Measurements from ENCODE around the gene NUDC.
"Not testable (repeated sequence)": the region's sequence is repeated elsewhere in the genome, so short reads cannot be mapped to it uniquely, and the experiment has no call there.

Gene NUDC

DNA sequence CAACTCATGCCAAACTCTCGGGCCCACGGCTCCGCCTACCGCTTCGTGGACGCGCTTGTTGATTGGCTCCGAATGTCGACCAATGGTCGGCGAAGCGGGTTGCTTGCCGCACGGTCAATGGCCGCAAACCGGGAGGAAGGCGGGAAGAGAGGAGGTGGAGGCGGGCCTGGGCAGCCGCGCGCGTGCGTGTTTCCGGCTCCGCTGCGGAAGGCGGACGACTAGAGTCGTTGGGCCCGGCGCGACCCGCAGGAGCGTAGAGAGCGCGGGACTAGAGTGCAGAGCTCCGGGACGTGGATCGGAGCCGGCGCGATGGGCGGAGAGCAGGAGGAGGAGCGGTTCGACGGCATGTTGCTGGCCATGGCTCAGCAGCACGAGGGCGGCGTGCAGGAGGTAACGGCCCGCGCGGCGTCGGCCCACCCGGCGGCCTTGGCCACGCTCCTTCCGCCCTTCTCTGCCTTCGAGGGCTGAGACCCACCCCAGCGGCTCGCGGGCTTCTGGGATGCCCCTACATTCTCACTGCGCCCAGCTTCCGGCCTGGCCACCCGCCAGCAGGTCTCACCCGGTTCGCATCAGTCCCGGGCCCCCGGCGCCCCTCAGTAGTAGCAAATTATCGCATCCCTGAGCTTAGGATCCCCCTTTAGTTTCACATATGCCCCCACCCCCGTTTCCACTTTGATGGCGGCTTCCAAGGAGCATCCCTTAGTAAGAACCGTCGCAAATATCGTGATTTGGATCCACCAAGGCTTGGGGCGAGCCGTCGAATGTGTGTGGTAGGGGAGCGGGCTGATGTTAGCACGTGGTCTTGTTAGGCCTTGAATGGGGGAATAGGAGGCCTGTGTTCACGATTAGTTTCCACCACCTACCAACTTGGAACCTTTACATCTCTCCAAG is at the start of gene NUDC:
Gene NUDC, plus strand, starts transcription at position 204 of the 891 bp plus-strand sequence. Its CDS starts 106 bp downstream, at position 310.
- DNase-seq (ENCODE audit: low read depth in 1 of 2, low spot score in 1 of 2): peak; percentile 86 to 90

DNA sequence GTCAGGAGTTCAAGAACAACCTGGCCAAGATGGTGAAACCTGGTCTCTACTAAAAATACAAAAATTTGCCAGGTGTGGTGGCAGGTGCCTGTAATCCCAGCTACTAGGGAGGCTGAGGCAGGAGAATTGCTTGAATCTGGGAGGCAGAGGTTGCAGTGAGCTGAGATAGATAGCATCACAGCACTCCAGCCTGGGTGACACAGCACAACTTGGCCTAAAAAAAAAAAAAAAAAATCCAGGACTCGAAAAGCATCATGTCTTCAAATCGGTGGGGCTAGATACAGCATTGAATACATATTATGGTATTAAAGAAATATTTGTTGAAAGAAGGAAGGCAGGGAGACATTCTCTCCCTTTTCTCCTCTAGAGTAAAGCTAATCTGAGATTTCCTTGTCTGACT is 48.4 kb upstream of the NUDC start:
- not testable (repeated sequence) for DNase-seq (ENCODE audit: low read depth in 1 of 2, low spot score in 1 of 2)

DNA sequence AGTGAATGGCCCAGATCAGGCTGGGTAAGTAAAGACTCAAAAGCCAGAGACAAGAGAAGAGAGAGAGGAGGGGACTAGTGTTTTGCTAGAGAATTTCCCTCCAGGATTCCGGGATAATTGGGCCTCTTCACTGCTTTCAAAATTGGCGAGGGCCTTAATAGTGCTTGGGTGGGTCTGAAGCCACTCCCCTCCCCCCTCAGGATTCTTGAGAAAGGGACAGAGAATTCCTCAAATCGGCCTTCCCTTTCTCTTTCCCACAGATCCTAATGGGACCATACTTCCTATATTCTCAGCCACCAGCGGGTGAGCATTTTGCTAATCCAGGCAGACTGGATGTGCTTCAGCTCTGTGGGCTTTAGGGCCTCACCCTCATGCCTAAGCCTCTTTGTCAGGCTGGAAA is 46.6 kb upstream of the NUDC start:
- DNase-seq (ENCODE audit: low read depth in 1 of 2, low spot score in 1 of 2): no peak

GRCh38 chr1:26877326-26877725 is 44.2 kb upstream of the NUDC start:
- DNase-seq (ENCODE audit: low read depth in 1 of 2, low spot score in 1 of 2): no peak

- no peak for DNase-seq (ENCODE audit: low read depth in 1 of 2, low spot score in 1 of 2)
These were observed 41.8 kb upstream of the NUDC start for GRCh38 chr1:26879793-26880192.

DNA sequence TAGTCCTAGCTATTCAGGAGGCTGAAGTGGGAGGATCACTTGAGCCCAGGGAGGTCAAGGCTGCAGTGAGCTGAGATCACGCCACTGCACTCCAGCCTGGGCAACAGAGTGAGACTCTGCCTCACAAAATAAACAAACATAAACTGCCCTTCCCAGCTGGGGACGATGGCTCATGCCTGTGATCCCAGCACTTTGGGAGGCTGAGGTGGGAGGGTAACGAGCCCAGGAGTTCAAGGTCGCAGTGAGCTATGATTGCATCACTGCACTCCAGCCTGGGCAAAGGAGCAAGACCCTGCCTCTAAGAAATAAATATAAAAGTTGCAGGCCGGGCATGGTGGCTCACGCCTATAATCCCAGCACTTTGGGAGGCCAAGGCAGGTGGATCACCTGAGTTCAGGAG is 39.9 kb upstream of the NUDC start:
- not testable (repeated sequence) for DNase-seq (ENCODE audit: low read depth in 1 of 2, low spot score in 1 of 2)

- no peak for DNase-seq (ENCODE audit: low read depth in 1 of 2, low spot score in 1 of 2)
These were observed 38.7 kb upstream of the NUDC start for GRCh38 chr1:26882696-26883463.

GRCh38 chr1:26887125-26887524 is 34.4 kb upstream of the NUDC start:
- DNase-seq (ENCODE audit: low read depth in 1 of 2, low spot score in 1 of 2): no peak

DNA sequence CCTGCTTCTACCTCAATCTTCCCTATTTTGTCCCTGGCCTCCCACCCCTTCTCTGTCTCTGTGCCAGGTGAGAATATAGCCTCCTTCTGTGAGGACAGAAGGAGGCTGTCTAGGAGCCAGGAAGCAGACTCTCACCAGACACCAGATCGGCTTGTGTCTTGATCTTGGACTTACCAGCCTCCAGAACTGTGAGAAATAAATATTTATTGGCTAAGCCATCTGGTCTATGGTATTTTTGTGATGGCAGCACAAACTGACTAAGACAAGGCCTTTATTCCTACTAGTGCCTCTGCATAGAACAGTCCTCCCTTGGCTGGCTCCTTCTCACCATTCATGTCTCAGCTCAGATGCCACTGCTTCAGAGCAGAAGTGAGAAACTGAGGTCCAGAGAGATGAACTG is 33.3 kb upstream of the NUDC start:
- no peak for DNase-seq (ENCODE audit: low read depth in 1 of 2, low spot score in 1 of 2)

DNA sequence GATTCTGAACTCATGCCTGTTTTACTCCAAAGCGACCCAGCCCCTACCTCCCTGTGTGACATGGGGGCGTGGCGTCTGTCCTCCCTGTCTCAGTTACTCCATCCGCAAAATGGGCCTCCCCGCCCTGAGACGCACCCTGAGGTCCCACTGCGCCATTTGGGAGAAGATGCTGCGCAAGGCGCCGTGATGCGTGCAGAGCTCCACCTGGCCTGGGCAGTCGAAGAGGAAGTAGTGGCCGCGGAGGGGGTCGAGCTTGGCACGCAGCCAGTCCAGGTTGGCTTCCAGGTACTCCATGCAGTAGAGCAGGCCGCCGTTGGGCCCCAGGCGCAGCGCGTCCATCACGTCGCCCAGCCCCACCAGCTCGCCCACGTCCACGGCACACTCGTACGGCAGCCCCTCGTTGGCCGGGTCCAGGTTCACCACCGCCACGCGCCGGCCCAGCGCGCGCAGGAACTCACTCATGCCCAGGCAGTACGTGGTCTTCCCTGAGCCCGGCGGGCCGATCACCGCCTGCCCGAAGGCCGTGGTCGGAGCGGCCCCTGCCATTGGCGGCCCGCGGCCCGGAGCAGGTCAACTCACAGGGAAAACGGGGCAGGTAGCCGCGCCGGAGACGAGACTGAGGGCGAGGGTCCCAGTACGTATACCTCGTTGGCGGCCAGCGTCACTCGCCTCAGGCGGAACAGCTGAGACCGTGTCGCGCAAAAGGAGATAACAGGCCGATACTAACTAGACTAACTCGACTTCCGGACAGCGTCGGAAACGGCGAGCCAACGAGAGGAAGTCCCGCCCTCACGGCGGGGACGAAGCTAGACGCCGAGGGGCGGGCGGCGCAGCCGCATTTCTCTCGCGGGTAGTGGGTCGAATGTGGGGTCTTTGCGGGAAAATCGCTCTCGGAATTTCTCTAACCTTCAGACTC is 31.7 kb upstream of the NUDC start, which contains the start of gene GPN2:
Gene GPN2, minus strand, starts transcription at position 733 of the 916 bp plus-strand sequence. Its CDS starts 187 bp downstream, at position 546.
- peak; percentile 51 to 66 for DNase-seq (ENCODE audit: low read depth in 1 of 2, low spot score in 1 of 2)

DNA sequence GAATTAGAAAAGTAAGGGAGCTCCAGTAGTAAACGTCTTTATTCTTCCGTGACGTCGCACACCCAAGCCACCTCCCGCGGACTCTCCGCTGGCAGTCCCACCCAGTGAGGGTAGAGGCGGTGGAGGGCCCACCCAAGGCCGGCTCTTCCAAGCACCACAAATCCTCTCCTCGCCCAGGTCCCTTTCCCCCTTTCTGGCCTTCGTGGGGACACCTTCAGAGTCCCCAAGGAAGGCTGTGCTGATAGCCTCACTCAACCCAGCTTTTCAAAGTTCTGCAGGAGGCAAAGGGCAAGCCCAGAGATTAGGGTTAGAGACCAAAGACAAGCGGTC is 31.1 kb upstream of the NUDC start:
- no peak for DNase-seq (ENCODE audit: low read depth in 1 of 2, low spot score in 1 of 2)

- DNase-seq (ENCODE audit: low read depth in 1 of 2, low spot score in 1 of 2): no peak
These were observed 27.3 kb upstream of the NUDC start for GRCh38 chr1:26894263-26894662.

- DNase-seq (ENCODE audit: low read depth in 1 of 2, low spot score in 1 of 2): no peak
These were observed 24.2 kb upstream of the NUDC start for GRCh38 chr1:26897351-26897750.

- DNase-seq (ENCODE audit: low read depth in 1 of 2, low spot score in 1 of 2): peak; percentile 69 to 72
These were observed 21.3 kb upstream of the NUDC start, which contains the start of gene GPATCH3 for GRCh38 chr1:26900001-26900814. TSS of gene GPATCH3 (minus strand) at chr1:26900467. CDS start at chr1:26900442, 25 bp downstream.

GRCh38 chr1:26900815-26901511 is 20.6 kb upstream of the NUDC start:
- no peak for DNase-seq (ENCODE audit: low read depth in 1 of 2, low spot score in 1 of 2)

DNA sequence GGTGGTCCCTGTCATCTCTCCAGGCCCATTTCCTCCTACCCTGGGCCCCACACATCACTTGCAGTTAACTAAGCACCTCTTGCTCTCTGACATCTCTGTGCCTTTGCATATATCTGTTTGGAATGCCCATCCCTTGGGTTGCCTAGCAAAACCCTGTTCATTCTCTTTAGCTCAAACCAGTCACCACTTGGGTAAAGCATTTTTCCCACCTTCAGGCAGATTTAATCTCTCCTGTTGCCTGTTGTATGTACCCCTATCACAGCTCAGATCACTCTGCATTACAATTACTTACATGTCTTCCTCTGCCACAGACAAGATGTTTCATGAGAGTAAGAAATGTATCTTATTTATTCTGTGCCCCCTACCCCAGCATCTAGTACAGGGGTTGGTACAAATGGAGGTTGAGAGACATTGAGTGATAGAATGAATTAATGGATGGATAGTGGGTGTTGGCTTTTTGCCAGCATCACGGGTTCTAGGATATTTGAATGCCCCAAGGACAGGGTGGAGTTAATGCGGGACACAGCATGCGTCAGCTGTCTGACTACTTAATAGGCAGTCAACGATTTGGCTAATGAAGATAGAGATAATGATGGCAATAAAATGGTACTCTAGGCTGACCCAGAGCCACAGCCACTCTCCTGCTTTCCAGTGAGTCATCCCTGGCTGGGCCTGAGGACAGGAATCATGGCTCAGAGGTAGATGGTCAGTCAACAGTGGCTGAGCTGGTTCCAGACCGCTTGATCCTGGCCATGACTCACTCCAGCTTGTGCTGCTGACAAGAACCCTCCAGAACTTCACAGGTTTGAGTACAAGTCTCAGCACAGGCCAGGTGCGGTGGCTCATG is 14.2 kb upstream of the NUDC start:
- no peak for DNase-seq (ENCODE audit: low read depth in 1 of 2, low spot score in 1 of 2)

DNA sequence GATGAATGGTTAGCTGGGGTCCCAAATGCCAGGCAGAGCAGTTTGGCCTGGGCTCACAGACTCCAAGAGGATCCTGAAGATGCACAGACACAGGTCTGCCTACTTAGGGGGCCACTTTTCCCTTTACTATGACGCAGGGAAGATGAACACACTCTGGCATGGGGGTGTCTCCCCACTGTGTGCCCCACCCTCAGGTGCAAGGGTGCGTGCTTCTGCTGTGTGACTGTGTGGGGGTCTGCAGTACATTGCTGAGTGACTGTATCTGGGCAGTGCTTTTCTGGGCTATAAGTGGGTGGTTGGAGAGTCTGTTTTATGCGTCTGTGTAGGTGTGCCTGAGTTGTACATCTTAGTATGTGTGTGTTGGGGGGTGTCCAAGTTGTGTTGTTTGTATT is 11.6 kb upstream of the NUDC start:
- DNase-seq (ENCODE audit: low read depth in 1 of 2, low spot score in 1 of 2): no peak

GRCh38 chr1:26910343-26911160 is 11.0 kb upstream of the NUDC start:
- no peak for DNase-seq (ENCODE audit: low read depth in 1 of 2, low spot score in 1 of 2)

All from stimulated activated CD4-positive, alpha-beta T cell treated with anti-CD3 and anti-CD28 coated beads, Interleukin-15, amount 100 ng/mL, for 1 hour (primary cell).